GM10266 (cell line): ENCODE data around the gene IPO8.

Source experiments
- DNase-seq: peaks from one replicate; pipeline ENCODE4 v3.0.0; 2012; ENCODE audit errors: extremely low spot score
- CTCF ChIP-seq: IDR thresholded peaks from 2 replicates; pipeline ENCODE4 v1.5.1; 2012; ENCODE audit warnings: mild to moderate bottlenecking, low read depth; ENCODE audit not compliant: control insufficient read depth, insufficient read depth; ENCODE audit errors: missing control alignments

IPO8 gene

GRCh38 chr12:30726647-30727046 is 31.0 kb upstream of the IPO8 start:
- no peak for DNase-seq
- no peak for TF ChIP-seq CTCF

- TF ChIP-seq CTCF = no peak
- no peak for DNase-seq
Measured at GRCh38 chr12:30725739-30726138, 30.1 kb upstream of the IPO8 start.

- TF ChIP-seq CTCF = no peak
- DNase-seq = no peak
Measured at GRCh38 chr12:30719060-30719459, 23.4 kb upstream of the IPO8 start.

- DNase-seq = no peak
- no peak for TF ChIP-seq CTCF
Measured at GRCh38 chr12:30707613-30708342, 12.1 kb upstream of the IPO8 start.

- no peak for TF ChIP-seq CTCF
- DNase-seq = no peak
Measured at GRCh38 chr12:30706476-30706875, 10.8 kb upstream of the IPO8 start.

- no peak for TF ChIP-seq CTCF
- no peak for DNase-seq
Measured at GRCh38 chr12:30701056-30701455, 5.4 kb upstream of the IPO8 start.

- no peak for DNase-seq
- TF ChIP-seq CTCF = no peak
Measured at GRCh38 chr12:30700216-30700900, 4.7 kb upstream of the IPO8 start.
